Stomach smooth muscle (tissue), 2 donors: ENCODE measurements around the gene TRPM3.

Experiments
- H3K27ac ChIP-seq: one replicate; pipeline ENCODE4 v1.7.0; 2013; ENCODE audit warnings: mild to moderate bottlenecking, low read length, inconsistent platforms
- H3K27me3 ChIP-seq, 2 donors: one replicate each; pipeline ENCODE4 v1.7.0; 2013; ENCODE audit warnings: low read length in 2 of 2; ENCODE audit not compliant: insufficient read depth in 2 of 2, control insufficient read depth in 1 of 2
- H3K36me3 ChIP-seq, 2 donors: one replicate each; pipeline ENCODE4 v1.7.0; 2013; ENCODE audit warnings: low read length in 2 of 2; ENCODE audit not compliant: control insufficient read depth in 2 of 2, insufficient read depth in 2 of 2
- H3K4me1 ChIP-seq: one replicate; pipeline ENCODE4 v1.7.0; 2013; ENCODE audit warnings: low read length; ENCODE audit not compliant: control insufficient read depth, insufficient read depth
- H3K4me3 ChIP-seq, 2 donors: one replicate each; pipeline ENCODE4 v1.7.0; 2013; ENCODE audit warnings: low read length in 2 of 2
- H3K9ac ChIP-seq, 2 donors: one replicate each; pipeline ENCODE4 v1.7.0; 2013; ENCODE audit warnings: low read length in 2 of 2, mild to moderate bottlenecking in 1 of 2
- H3K9me3 ChIP-seq, 2 donors: one replicate each; pipeline ENCODE4 v1.7.0; 2013; ENCODE audit warnings: low read length in 2 of 2; ENCODE audit not compliant: control insufficient read depth in 2 of 2
- donor health status: healthy.
- donor health status: Pancreatic carcinoma.

Gene TRPM3

GRCh38 chr9:71004196-71004595 lies 117.2 kb downstream of the TRPM3 start:
- Histone ChIP-seq H3K36me3 (no peaks in the 10 kb centered on the region), H3K9me3 (peaks cover 5 to 8% of the 10 kb centered on the region in 2 donors), H3K4me1 (no peaks in the 10 kb centered on the region), H3K27me3 (no peaks in the 10 kb centered on the region), H3K27ac (no peak overlapping the region), H3K4me3 (no peak overlapping the region), H3K9ac (no peak overlapping the region)

GRCh38 chr9:71003346-71003745 lies 118.1 kb downstream of the TRPM3 start:
- Histone ChIP-seq H3K9ac (no peak overlapping the region), H3K27ac (no peak overlapping the region), H3K27me3 (no peaks in the 10 kb centered on the region), H3K4me3 (no peak overlapping the region), H3K9me3 (peaks cover 5 to 8% of the 10 kb centered on the region in 2 donors), H3K4me1 (no peaks in the 10 kb centered on the region), H3K36me3 (no peaks in the 10 kb centered on the region)

- Histone ChIP-seq H3K4me3 (no peak overlapping the region), H3K9ac (no peak overlapping the region), H3K27ac (no peak overlapping the region), H3K27me3 (no peaks in the 10 kb centered on the region), H3K4me1 (no peaks in the 10 kb centered on the region), H3K9me3 (peaks cover 5 to 8% of the 10 kb centered on the region in 2 donors), H3K36me3 (no peaks in the 10 kb centered on the region)
Measured at GRCh38 chr9:71001780-71002386, 119.5 kb downstream of the TRPM3 start.

- Histone ChIP-seq H3K4me1 (no peaks in the 10 kb centered on the region), H3K4me3 (no peak overlapping the region), H3K9ac (no peak overlapping the region), H3K36me3 (no peaks in the 10 kb centered on the region), H3K27me3 (no peaks in the 10 kb centered on the region), H3K27ac (no peak overlapping the region), H3K9me3 (peaks cover 1 to 3% of the 10 kb centered on the region in 2 donors)
Measured at GRCh38 chr9:70998962-70999361, 122.5 kb downstream of the TRPM3 start.

- no peak overlapping the region for H3K9ac ChIP-seq
Measured at GRCh38 chr9:70995511-70995910, 125.9 kb downstream of the TRPM3 start.

GRCh38 chr9:70994582-70994981 lies 126.8 kb downstream of the TRPM3 start:
- Histone ChIP-seq H3K27me3 (no peaks in the 10 kb centered on the region), H3K4me1 (no peaks in the 10 kb centered on the region), H3K36me3 (no peaks in the 10 kb centered on the region)

More at GRCh38 chr9:70995511-70995910, 125.9 kb downstream of the TRPM3 start:
- Histone ChIP-seq H3K27me3 (no peaks in the 10 kb centered on the region), H3K4me3 (no peak overlapping the region), H3K27ac (no peak overlapping the region), H3K9me3 (no peaks in the 10 kb centered on the region), H3K36me3 (no peaks in the 10 kb centered on the region), H3K4me1 (no peaks in the 10 kb centered on the region)

GRCh38 chr9:70988551-70988950 lies 132.9 kb downstream of the TRPM3 start:
- Histone ChIP-seq H3K9me3 (peaks cover 0 to 2% of the 10 kb centered on the region in 2 donors), H3K4me3 (no peak overlapping the region), H3K27ac (no peak overlapping the region), H3K4me1 (no peaks in the 10 kb centered on the region), H3K36me3 (no peaks in the 10 kb centered on the region), H3K27me3 (no peaks in the 10 kb centered on the region), H3K9ac (no peak overlapping the region)

More at GRCh38 chr9:70994582-70994981, 126.8 kb downstream of the TRPM3 start:
- no peaks in the 10 kb centered on the region for H3K9me3 ChIP-seq
- no peak overlapping the region for H3K27ac ChIP-seq
- no peak overlapping the region for H3K4me3 ChIP-seq
- no peak overlapping the region for H3K9ac ChIP-seq

GRCh38 chr9:70987986-70988385 lies 133.4 kb downstream of the TRPM3 start:
- no peak overlapping the region for H3K4me3 ChIP-seq
- H3K9me3 ChIP-seq, result peaks cover 0 to 2% of the 10 kb centered on the region in 2 donors
- H3K36me3 ChIP-seq, result no peaks in the 10 kb centered on the region
- no peaks in the 10 kb centered on the region for H3K27me3 ChIP-seq
- H3K4me1 ChIP-seq, result no peaks in the 10 kb centered on the region
- H3K27ac ChIP-seq, result no peak overlapping the region
- no peak overlapping the region for H3K9ac ChIP-seq

GRCh38 chr9:70986984-70987383 lies 134.4 kb downstream of the TRPM3 start:
- H3K36me3 ChIP-seq, result no peaks in the 10 kb centered on the region
- H3K9me3 ChIP-seq, result peaks cover 0 to 2% of the 10 kb centered on the region in 2 donors
- H3K4me1 ChIP-seq, result no peaks in the 10 kb centered on the region
- H3K27me3 ChIP-seq, result no peaks in the 10 kb centered on the region
- no peak overlapping the region for H3K27ac ChIP-seq
- H3K9ac ChIP-seq, result no peak overlapping the region
- H3K4me3 ChIP-seq, result no peak overlapping the region

GRCh38 chr9:70983723-70984295 lies 137.6 kb downstream of the TRPM3 start:
- Histone ChIP-seq H3K36me3 (no peaks in the 10 kb centered on the region), H3K9ac (no peak overlapping the region), H3K27ac (no peak overlapping the region), H3K4me3 (no peak overlapping the region), H3K4me1 (no peaks in the 10 kb centered on the region), H3K27me3 (no peaks in the 10 kb centered on the region), H3K9me3 (peaks cover 0 to 2% of the 10 kb centered on the region in 2 donors)

- Histone ChIP-seq H3K9ac (no peak overlapping the region), H3K36me3 (no peaks in the 10 kb centered on the region), H3K4me1 (no peaks in the 10 kb centered on the region), H3K27ac (no peak overlapping the region), H3K27me3 (no peaks in the 10 kb centered on the region), H3K9me3 (peaks cover 0 to 2% of the 10 kb centered on the region in 2 donors), H3K4me3 (no peak overlapping the region)
Measured at GRCh38 chr9:70981312-70981711, 140.1 kb downstream of the TRPM3 start.
